GM21360 (cell line): ENCODE results near the gene BTNL8.
"Not testable (repeated sequence)": the region's sequence is repeated elsewhere in the genome, so short reads cannot be mapped to it uniquely, and the experiment has no call there.

Source experiments
- ATAC-seq: cut with Tn5 transposase; IDR thresholded peaks from one replicate; pipeline ENCODE4 v1.9.1; 2021; ENCODE audit warnings: mild to moderate bottlenecking, moderate library complexity; ENCODE audit not compliant: unreplicated experiment

BTNL8 gene

DNA sequence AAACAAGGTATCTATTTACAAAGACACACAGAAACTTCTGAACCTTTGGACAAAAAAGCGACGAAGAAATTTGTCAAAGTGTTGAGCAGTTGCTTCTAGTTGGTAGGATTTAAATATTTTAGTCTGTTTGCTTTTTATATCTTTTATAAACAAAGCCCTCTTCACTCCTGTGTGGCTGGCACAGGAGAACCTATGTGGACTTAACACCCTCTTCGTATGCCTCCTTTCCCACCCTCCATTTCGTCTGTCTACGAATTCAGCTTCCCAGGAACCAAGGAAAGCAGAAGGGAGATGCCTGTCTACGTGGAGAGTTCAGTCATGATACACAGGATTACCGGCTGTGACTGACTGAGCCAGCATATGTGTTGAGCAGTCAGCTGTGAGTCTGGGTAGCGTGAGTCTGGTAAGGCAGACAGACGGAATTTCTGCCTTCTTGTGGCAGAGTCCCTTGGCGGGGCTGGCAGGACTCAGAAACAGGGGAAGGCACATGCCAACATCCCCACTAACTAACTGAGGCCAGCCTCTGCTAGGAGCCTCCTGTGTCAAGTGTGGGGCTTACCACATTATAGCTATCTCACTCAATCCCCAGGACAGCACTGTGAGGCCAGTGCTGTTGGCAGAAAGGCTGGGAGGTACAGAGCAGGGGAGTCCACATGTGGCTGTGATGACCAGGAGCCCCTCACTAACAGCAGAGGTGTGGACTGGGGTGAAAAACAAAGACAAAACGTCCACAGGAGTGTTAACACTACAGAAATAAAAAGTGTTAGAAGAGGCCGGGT is 24.0 kb upstream of the BTNL8 start:
- no peak for ATAC-seq

DNA sequence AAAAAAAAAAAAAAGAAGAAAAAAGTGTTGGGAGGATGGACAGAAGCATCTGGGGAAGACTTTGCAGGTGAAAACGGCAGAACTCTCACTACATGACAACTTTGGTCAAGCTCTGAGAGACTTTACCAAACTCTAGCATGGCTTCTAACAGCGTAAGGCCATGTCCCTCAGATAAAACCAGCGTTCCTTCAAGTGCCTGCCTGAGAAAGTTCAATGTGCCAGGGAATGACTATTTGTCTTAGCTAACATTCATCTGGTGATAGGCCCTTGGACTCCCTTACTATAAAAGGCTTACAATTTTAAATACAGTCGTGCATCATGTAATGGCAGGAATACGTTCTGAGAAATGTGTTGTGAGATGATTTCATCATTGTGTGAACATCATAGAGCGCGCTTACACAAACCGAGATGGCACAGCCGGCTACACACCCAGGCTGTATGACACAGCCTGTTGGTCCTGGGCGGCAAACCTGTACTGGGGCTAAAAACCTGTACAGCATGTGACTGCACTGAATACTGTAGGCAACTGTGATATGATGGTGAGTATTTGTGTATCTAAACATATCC is 23.0 kb upstream of the BTNL8 start:
- ATAC-seq, result no peak

DNA sequence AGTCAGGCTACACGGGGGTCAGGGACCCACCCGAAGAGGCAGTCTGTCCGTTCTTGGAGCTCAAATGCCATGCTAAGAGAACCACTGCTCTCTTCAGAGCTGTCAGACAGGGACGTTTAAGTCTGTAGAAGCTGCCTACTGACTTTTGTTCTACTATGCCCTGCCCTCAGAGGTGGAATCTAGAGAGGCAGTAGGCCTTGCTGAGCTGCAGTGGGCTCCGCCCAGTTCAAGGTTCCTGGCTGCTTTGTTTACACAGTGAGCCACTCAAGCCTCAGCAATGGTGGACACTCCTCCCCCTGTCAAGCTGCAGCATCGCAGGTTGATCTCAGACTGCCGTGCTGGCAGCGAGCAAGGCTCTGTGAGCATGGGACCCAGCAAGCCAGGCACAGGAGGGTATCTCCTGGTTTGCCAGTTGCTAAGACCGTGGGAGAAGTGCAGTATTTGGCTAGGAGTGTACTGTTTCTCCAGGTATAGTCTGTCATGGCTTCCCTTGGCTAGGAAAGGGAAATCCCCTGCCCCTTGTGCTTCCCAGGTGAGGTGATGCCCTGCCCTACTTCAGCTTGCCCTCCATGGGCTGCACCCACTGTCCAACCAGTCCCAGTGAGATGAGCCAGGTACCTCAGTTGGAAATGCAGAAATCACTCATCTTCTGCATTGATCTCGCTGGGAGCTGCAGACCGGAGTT is 13.0 kb upstream of the BTNL8 start:
- ATAC-seq, result not testable (repeated sequence)

DNA sequence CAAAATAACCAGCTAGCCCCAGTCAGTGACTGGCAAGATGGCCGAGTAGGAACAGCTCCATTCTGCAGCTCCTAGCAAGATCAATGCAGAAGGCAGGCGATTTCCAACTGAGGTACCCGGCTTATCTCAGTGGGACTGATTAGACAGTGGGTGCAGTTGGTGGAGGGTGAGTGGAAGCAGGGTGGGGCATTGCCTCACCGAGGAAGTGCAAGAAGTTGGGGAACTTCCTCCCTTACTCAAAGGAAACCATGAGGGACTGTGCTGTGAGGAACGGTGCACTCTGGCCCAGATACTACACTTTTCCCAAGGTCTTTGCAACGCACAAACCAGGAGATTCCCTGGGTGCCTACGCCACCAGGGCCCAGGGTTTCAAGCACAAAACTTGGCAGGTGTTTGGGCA is 9.6 kb upstream of the BTNL8 start:
- no peak for ATAC-seq

DNA sequence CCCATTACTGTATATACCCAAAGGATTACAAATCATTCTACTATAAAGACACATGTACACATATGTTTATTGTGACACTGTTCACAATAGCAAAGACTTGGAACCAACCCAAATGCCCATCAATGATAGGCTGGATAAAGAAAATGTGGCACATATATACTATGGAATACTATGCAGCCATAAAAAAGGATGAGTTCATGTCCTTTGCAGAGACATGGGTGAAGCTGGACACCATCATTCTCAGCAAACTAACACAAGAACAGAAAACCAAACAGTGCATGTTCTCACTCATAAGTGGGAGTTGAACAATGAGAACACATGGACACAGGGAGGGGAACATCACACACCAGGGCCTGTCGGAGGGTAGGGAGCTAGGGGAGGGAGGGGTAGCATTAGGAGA is 3.6 kb upstream of the BTNL8 start:
- not testable (repeated sequence) for ATAC-seq

DNA sequence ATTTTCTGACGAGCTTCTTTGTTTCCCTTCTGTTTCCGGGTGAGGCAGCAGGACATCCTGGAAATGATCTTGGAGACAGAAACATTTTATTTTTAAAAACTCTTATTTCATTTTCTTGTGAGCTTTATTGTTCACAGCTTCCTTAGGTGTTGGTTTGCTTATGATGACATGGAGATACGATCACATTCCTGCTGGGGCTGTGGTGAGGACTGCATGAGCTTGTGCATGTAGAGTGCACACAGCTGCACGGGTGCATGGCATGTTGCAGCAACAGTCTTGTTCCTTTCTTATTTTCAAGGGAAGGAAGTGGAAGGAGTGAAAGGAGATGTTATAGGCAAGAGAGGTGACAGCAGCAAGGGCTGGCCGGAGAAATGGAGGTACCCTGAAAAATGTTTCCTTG is 1.2 kb downstream of the BTNL8 start:
- no peak for ATAC-seq

DNA sequence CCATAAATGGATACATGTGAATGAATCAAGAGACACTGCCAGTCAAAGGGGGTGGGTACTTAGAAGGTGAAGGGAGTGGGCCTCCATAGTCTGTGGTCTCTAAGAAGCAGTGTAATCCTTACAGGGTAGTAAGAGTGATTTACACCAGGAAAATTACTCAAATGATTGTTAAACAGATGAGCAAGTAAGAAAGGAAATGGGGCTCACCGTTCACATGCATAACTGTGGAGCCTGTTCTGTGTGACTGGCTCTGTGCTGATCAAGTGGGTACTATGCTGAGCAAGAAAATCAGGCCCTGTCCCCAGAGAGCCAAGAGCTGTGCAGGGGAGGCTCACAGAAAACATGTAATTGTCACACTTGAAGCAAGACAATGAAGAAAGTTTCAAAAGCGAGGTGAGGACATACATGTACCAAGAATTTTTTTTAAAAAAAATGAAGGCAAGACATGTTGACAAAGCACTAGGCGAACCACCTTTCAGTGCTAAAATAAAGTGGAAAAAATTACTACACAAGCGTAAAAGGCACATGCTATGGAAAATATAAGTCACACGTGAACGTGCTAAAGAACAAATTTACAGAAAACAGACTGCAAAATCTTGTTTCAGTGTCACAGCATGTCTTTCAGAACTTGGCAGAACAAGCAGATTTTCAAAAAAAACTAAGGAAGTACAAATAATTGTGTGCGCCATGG is 2.5 kb downstream of the BTNL8 start:
- no peak for ATAC-seq

DNA sequence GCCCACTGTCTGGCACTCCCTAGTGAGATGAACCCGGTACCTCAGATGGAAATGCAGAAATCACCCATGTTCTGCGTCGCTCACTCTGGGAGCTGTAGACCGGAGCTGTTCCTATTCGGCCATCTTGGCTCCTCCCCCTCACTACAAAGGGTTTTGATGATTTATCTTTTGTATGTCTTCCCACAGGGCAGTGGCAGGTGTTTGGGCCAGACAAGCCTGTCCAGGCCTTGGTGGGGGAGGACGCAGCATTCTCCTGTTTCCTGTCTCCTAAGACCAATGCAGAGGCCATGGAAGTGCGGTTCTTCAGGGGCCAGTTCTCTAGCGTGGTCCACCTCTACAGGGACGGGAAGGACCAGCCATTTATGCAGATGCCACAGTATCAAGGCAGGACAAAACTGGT is 9.4 kb downstream of the BTNL8 start:
- ATAC-seq, result no peak

DNA sequence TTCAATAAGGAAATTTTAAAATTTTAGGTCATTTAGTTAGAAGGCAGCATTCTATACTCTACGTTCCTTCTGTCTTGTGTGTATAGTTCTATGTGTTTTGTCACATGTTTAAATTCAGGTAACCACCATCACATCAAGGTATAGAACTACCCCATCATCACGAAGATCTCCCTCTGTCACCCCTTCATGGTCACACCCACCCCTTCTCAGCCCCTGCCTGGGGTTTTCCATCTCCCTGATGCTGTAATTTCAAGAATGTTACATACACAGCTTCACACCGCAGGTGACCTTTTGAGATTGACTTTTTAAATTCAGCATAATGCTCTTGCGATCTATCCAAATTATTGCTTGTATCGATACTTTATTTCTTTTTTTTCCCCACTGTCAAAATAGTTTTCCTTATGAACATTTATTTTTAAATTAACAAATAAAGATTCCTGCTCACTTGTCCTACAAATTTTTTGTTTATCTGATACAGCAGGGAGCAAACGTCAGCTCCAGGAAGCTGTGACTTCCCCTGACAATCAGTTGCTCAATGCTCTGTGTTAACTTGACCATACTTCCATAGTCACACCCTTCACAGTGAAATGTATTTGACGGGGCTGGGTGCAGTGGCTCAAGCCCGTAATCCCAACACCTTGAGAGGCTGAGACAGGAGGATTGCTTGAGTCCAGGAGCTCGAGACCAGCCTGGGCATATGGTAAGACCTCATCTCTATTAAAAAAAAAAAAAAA is 10.2 kb downstream of the BTNL8 start:
- no peak for ATAC-seq

DNA sequence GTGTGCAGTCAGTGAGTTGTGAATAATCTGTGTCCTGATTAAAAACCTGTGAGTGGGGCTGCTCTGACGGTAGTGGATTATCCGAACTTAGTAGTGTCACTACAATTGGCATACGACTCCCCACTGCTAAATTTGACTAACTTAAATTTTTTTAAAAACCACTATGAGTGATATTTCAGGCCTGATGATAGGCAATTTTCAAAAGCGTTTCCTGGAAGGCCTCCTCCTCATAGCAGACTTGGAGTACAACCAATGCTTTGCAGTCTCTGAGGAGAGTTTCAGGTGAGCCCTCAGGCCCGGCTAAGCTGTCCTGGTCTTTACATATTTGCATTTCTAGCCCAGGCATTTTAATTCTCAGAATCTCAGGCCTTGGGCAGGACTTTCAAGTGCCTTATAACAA is 10.8 kb downstream of the BTNL8 start:
- ATAC-seq, result no peak

DNA sequence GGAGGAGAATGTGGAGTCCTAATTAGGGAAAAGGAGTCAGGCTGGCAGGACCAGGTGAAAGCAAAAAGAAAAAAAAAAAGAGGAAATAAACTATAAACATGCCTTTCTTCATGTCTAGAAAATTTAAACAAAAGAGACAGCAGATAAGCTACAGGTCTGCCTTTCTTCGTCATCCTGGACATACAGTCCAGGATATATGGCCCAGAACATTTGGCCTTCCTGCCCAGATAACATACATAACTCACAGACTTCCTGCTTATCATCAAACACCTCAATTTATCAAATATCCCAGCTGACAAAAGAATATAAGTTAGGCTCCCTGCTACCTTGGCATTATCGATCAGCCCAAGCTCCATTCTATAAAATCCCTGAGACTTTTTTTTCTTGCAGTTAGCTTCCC is 11.2 kb downstream of the BTNL8 start:
- no peak for ATAC-seq

DNA sequence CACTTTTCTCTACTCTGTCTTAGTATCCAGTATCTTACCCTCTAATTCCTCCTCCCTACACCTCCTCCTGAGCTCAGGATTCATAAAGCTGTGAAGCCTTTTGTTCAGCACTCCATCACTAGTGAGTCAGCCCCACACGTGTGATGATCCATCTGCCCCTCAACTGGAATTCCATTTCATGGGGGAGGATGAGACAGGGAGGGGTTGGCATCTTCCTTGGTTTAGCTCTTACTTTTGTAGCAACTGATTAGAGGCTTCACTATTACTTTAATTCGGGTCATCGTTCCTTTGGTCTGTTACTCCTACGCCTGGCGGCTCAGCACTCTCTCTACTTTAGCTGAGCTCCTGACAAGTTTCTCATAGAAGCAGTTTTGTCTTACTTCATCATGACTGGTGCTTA is 11.8 kb downstream of the BTNL8 start:
- no peak for ATAC-seq

DNA sequence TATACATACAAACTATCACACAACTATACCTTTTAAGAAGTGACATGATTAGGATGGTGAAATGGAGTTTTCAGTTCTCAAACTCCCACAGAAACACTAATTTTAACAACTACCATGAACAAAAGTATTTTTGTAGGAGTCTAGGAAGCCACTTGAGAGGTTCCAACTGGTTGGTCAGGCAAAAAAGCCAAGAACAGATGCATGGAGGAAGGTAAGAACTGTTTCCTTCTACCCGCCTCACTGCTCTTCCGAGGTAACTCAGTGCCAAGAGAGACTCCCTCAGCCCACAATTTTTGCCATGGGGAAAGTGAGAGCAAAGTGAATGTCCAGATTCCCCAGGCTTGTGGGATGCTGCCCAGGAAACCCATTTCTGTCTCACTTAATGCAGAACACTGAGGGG is 15.7 kb downstream of the BTNL8 start:
- no peak for ATAC-seq

DNA sequence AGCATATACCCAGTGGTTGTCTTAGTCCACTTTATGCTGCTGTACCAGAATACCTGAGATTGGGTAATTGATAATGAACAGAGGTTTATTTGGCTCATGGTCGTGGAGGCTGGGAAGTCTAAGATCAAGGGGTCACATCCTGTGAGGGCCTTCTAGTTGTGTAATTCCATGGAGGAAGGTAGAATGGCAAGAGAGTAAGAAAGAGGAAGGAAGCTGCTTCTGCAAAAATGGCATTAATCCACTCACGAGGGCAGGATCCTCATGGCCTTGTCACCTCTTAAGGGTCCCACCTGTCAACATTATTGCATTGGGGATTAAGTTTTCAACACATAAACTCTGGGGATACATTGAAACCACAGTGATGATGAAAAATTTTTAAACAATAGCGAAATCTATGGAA is 17.0 kb downstream of the BTNL8 start:
- no peak for ATAC-seq

DNA sequence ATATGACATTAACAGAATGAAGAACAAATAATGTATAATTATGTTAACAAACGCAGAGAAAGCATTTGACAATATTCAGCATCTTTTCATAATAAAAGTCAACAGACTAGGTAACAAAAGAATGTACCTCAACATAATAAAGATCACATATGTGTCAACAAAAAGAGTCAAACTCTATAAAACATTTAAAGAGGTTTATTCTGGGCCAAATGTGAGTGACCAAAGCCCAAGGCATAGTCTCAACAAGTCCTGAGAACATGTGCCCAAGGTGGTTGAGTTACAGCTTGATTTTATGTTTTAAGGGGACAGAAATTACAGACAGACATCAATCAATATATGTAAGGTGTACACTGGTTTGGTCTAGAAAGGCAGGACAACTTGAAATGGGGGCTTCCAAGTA is 19.4 kb downstream of the BTNL8 start:
- no peak for ATAC-seq

DNA sequence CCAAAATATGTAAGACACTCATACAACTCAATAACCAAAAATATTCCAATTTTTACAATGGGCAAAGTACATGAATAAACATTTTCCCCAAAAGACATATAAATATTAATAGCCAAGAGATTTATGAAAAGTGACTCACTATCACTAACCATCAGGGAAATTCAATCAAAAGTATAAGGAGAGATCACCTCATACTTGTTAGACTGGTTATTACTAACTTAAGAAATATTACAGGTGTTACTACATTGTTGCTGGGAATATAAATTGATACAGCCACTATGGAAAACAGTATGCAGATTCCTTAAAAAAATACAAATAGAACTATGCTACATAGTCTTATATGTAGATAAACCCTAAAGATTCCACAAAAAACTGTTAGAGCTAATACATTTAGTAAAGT is 21.8 kb downstream of the BTNL8 start:
- ATAC-seq, result no peak

DNA sequence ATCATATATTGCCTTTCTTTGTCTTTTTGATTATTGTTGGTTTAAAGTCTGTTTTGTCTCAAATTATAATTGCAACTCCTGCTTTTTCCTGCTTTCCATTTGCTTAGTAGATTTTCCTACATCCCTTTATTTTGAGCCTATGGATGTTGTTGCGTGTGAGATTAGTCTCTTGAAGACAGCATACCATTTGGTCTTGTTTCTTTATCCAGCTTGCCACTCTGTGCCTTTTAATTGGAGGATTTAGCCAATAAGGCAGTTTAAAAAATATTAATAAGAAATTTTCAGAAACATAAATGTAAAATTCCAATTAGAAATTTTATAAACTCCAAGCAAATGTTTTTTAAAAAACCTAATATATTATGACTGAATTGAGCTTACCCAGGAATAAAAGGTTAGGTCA is 24.0 kb downstream of the BTNL8 start:
- ATAC-seq, result no peak

DNA sequence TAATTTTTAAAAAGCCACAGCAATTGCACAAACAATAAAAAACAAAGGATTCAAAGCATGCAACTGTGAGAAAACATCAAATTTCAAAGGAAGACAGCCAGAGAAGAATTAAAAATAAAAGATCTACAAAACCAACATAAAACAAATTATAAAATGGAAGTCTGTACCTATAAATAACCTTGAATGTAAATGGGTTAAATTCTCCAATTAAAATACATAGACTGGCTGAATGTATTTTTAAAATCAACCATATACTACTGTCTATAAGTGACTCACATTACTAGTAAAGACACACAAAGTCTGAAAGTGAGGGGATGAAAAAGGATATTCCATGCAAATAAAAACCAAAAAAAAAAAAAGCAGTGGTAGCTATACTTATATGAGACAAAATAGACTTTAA is 33.7 kb downstream of the BTNL8 start:
- ATAC-seq, result no peak

DNA sequence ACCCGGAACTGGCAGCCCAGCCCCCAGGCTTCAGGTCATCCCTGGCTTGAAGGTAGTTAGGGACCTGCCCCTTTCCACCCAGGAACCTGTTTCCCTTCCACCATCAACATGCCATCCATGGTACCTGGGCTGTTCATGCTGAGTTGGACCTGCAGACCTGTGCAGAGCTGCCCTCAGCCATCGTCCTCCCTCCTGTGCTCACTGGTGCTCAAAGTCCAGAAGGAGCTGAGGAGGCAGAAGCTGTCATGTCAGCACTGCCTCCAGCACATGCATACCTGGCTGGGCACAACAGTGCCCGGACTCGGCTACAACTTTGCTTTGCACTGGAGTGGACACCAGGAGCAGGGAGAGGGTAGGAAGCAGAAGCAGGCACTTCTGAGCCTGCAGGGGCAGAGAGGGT is 36.2 kb downstream of the BTNL8 start:
- ATAC-seq, result no peak

DNA sequence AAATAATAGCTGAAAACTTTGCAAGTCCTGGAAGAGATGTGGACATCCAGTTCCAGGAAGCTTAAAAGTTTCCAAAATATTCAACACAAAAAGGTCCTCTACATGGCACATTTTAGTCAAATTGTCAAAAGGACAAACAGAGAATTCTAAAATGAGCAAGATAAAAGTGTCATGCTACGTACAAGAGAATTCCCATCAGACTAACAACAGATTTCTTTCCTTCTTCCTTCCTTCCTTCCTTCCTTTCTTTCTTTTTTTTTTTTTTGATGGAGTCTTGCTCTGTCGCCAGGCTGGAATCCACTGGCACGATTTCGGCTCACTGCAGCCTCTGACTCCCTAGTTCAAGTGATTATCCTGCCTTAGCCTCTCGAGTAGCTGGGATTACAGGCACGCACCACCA is 39.3 kb downstream of the BTNL8 start:
- ATAC-seq, result no peak

DNA sequence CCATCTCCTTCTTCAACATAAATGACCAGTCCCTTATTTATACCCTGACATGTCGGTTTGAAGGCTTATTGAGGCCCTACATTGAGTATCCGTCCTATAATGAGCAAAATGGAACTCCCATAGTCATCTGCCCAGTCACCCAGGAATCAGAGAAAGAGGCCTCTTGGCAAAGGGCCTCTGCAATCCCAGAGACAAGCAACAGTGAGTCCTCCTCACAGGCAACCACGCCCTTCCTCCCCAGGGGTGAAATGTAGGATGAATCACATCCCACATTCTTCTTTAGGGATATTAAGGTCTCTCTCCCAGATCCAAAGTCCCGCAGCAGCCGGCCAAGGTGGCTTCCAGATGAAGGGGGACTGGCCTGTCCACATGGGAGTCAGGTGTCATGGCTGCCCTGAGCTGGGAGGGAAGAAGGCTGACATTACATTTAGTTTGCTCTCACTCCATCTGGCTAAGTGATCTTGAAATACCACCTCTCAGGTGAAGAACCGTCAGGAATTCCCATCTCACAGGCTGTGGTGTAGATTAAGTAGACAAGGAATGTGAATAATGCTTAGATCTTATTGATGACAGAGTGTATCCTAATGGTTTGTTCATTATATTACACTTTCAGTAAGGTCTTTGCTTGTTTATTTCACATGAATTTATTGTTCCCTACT is 51.5 kb downstream of the BTNL8 start:
- no peak for ATAC-seq
